H1 (cell line): ENCODE results near the gene DENND1A. TPM values are rescaled to one million over a fixed set of nuclear protein-coding genes. Genes with fewer than 3 reads are reported as not detected.

Experiments used
- BACH1 ChIP-seq: IDR thresholded peaks from 2 replicates; pipeline ENCODE4 v1.6.1; 2012; ENCODE audit warnings: low read length, improper control_type of control experiment
- BCL11A ChIP-seq, 2 experiments: IDR thresholded peaks; one replicate each; pipeline ENCODE4 v1.6.1; 2011; ENCODE audit warnings: low read depth in 2 of 2, low read length in 2 of 2, mild to moderate bottlenecking in 2 of 2
- EGR1 ChIP-seq: IDR thresholded peaks from 2 replicates; pipeline ENCODE4 v1.6.1; 2011; ENCODE audit warnings: low read depth, low read length, borderline replicate concordance
- EZH2 ChIP-seq: fragments of 200-600 bp; sonication (generic); IDR thresholded peaks from 2 replicates; pipeline ENCODE4 v1.7.1; 2012; ENCODE audit warnings: low read depth, mild to moderate bottlenecking, moderate library complexity, low read length, inconsistent platforms; ENCODE audit not compliant: severe bottlenecking
- PHF8 ChIP-seq: fragments of 200-600 bp; sonication (generic); conservative IDR thresholded peaks from 2 replicates; pipeline ENCODE4 v1.7.1; 2012; ENCODE audit warnings: low read depth, mild to moderate bottlenecking, inconsistent platforms, low read length, moderate library complexity
- TAF7 ChIP-seq: optimal IDR thresholded peaks from 2 replicates; pipeline ENCODE3; 2011; ENCODE audit warnings: low read depth, mild to moderate bottlenecking, inconsistent platforms, low read length, moderate library complexity, borderline replicate concordance
- ZNF274 ChIP-seq: IDR thresholded peaks from 2 replicates; pipeline ENCODE4 v1.7.0; 2012; ENCODE audit warnings: low read length, borderline replicate concordance; ENCODE audit errors: extremely low read depth
- polyA plus RNA-seq, 7 experiments: library from polyadenylated mRNA; depleted of rRNA in 3 of 7; stranded (reverse) in 5 of 7; unstranded in 2 of 7; fragments of >200 nt in 5 of 7; fragments of 200-250 nt in 2 of 7; gene quantifications; 1 replicate in 5 of 7; 2 replicates in 1 of 7; 4 replicates in 1 of 7; pipeline versions ENCODE4 v1.2.1 to v1.2.3, GENCODE V29; 2011 to 2013; ENCODE audit warnings: missing spikeins in 2 of 7, mixed read lengths in 2 of 7
- total RNA-seq: library from RNA; stranded (reverse); fragmentation: NEBNext Ultra II Directional; extraction: Animal tissue kit (Norgen Biotek cat#: 25700); gene quantifications from 2 replicates; pipeline ENCODE4 v1.2.1, GENCODE V29; 2021
- TF ChIP-seq, protein P1 (sequence below): fragments of 300-600 bp; sonication (generic); IDR thresholded peaks from 2 replicates; pipeline ENCODE4 v1.7.1; 2012; ENCODE audit warnings: low read length, moderate library complexity, mild to moderate bottlenecking, inconsistent platforms; ENCODE audit not compliant: insufficient replicate concordance
- TF ChIP-seq, protein P2 (sequence below), 3 experiments: IDR thresholded peaks; 1 replicate in 2 of 3; 2 replicates in 1 of 3; pipeline versions ENCODE4 v1.5.1 to v1.6.1; 2011; ENCODE audit warnings: low read length in 3 of 3, mild to moderate bottlenecking in 3 of 3, inconsistent platforms in 2 of 3, low read depth in 1 of 3, moderate library complexity in 1 of 3; ENCODE audit not compliant: insufficient read depth in 1 of 3; ENCODE audit errors: control extremely low read depth in 1 of 3

DENND1A gene
- total and polyA plus RNA-seq, 2 of the 8 experiments (the other 6 are each of a cell fraction or from before 2014, with no cell fraction given) = 24.1 to 26.4 TPM

DNA sequence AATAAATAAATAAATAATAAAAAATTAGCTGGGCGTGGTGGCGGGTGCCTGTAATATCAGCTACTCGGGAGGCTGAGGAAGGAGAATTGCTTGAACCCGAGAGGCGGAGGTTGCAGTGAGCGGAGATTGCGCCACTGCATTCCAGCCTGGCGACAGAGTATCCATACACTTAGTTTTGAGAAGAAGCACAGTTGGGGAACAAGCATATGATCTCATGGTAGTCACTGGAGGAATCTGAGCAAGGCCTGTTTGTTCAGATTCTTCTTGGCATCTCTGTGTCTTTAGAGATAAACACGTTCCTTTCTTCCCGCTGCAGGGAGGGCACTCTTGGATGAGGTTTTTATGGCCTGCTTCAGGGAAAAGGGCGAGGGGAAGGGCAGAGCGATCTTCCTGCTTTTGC is 15.6 kb upstream of the DENND1A start (continued):
- TF ChIP-seq, protein P1, sequence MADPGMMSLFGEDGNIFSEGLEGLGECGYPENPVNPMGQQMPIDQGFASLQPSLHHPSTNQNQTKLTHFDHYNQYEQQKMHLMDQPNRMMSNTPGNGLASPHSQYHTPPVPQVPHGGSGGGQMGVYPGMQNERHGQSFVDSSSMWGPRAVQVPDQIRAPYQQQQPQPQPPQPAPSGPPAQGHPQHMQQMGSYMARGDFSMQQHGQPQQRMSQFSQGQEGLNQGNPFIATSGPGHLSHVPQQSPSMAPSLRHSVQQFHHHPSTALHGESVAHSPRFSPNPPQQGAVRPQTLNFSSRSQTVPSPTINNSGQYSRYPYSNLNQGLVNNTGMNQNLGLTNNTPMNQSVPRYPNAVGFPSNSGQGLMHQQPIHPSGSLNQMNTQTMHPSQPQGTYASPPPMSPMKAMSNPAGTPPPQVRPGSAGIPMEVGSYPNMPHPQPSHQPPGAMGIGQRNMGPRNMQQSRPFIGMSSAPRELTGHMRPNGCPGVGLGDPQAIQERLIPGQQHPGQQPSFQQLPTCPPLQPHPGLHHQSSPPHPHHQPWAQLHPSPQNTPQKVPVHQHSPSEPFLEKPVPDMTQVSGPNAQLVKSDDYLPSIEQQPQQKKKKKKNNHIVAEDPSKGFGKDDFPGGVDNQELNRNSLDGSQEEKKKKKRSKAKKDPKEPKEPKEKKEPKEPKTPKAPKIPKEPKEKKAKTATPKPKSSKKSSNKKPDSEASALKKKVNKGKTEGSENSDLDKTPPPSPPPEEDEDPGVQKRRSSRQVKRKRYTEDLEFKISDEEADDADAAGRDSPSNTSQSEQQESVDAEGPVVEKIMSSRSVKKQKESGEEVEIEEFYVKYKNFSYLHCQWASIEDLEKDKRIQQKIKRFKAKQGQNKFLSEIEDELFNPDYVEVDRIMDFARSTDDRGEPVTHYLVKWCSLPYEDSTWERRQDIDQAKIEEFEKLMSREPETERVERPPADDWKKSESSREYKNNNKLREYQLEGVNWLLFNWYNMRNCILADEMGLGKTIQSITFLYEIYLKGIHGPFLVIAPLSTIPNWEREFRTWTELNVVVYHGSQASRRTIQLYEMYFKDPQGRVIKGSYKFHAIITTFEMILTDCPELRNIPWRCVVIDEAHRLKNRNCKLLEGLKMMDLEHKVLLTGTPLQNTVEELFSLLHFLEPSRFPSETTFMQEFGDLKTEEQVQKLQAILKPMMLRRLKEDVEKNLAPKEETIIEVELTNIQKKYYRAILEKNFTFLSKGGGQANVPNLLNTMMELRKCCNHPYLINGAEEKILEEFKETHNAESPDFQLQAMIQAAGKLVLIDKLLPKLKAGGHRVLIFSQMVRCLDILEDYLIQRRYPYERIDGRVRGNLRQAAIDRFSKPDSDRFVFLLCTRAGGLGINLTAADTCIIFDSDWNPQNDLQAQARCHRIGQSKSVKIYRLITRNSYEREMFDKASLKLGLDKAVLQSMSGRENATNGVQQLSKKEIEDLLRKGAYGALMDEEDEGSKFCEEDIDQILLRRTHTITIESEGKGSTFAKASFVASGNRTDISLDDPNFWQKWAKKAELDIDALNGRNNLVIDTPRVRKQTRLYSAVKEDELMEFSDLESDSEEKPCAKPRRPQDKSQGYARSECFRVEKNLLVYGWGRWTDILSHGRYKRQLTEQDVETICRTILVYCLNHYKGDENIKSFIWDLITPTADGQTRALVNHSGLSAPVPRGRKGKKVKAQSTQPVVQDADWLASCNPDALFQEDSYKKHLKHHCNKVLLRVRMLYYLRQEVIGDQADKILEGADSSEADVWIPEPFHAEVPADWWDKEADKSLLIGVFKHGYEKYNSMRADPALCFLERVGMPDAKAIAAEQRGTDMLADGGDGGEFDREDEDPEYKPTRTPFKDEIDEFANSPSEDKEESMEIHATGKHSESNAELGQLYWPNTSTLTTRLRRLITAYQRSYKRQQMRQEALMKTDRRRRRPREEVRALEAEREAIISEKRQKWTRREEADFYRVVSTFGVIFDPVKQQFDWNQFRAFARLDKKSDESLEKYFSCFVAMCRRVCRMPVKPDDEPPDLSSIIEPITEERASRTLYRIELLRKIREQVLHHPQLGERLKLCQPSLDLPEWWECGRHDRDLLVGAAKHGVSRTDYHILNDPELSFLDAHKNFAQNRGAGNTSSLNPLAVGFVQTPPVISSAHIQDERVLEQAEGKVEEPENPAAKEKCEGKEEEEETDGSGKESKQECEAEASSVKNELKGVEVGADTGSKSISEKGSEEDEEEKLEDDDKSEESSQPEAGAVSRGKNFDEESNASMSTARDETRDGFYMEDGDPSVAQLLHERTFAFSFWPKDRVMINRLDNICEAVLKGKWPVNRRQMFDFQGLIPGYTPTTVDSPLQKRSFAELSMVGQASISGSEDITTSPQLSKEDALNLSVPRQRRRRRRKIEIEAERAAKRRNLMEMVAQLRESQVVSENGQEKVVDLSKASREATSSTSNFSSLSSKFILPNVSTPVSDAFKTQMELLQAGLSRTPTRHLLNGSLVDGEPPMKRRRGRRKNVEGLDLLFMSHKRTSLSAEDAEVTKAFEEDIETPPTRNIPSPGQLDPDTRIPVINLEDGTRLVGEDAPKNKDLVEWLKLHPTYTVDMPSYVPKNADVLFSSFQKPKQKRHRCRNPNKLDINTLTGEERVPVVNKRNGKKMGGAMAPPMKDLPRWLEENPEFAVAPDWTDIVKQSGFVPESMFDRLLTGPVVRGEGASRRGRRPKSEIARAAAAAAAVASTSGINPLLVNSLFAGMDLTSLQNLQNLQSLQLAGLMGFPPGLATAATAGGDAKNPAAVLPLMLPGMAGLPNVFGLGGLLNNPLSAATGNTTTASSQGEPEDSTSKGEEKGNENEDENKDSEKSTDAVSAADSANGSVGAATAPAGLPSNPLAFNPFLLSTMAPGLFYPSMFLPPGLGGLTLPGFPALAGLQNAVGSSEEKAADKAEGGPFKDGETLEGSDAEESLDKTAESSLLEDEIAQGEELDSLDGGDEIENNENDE = no peak
- TF ChIP-seq BCL11A (IDR thresholded peaks at IDR 0.05; ENCODE audit: low read depth in 2 of 2, low read length in 2 of 2) (no peak), TAF7 (no peak), EZH2 (no peak), ZNF274 (no peak), EGR1 (no peak), BACH1 (no peak), PHF8 (no peak)
- TF ChIP-seq, protein P2, sequence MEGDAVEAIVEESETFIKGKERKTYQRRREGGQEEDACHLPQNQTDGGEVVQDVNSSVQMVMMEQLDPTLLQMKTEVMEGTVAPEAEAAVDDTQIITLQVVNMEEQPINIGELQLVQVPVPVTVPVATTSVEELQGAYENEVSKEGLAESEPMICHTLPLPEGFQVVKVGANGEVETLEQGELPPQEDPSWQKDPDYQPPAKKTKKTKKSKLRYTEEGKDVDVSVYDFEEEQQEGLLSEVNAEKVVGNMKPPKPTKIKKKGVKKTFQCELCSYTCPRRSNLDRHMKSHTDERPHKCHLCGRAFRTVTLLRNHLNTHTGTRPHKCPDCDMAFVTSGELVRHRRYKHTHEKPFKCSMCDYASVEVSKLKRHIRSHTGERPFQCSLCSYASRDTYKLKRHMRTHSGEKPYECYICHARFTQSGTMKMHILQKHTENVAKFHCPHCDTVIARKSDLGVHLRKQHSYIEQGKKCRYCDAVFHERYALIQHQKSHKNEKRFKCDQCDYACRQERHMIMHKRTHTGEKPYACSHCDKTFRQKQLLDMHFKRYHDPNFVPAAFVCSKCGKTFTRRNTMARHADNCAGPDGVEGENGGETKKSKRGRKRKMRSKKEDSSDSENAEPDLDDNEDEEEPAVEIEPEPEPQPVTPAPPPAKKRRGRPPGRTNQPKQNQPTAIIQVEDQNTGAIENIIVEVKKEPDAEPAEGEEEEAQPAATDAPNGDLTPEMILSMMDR (IDR thresholded peaks at IDR 0.05; ENCODE audit: control extremely low read depth in 1 of 3, insufficient read depth in 1 of 3, low read depth in 1 of 3, low read length in 3 of 3) = no peak
